ENCODE data around the gene ARF1. TPM values are rescaled to one million over a fixed set of nuclear protein-coding genes. Genes with fewer than 3 reads are reported as not detected.

ARF1 gene
- total and polyA plus RNA-seq, 10 of the 15 experiments (the other 5 are each of a cell fraction or from before 2014, with no cell fraction given) = 48.4 to 508 (median 283) TPM

DNA sequence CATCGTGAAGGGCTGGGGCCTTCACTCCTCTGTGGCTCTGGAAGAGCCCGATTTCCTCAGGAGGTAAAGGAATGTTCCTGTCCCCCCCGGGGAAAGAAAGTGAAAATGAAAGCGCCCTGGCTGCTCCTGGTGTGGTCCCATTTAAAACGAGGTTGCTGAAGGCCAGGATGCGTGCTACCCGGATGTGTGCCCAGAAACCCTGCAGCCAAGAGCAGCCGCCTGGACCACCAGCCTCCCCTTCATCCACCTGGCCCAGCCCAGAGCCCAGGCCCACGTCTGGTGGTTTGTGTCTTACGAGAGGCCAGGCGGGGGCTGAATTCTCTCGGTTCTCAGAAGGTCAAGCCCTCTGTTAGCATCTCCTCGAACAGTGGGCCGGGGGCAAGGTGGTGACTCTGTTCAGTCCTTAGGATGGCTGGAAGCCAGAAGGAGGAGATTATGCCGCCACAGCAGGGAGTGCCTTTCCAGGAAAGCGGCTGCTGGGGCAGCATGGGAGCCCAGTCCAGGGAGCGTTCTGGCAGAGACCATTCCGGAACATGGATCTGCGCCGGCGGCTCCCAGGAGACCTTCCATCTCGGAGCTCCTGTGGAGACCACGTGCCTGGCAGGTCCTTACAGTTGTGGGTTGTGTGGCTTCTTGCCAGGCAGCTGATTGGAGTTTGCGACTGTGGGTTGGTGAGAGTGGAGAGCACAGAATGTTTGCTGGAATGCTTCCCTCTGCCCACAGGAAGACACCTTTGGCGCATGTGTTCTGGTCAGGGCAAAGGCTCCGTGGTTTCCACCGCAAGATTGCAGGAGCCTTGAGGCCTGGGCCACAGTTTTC lies 58.9 kb downstream of the ARF1 start (continued):
- TF ChIP-seq, protein P1, sequence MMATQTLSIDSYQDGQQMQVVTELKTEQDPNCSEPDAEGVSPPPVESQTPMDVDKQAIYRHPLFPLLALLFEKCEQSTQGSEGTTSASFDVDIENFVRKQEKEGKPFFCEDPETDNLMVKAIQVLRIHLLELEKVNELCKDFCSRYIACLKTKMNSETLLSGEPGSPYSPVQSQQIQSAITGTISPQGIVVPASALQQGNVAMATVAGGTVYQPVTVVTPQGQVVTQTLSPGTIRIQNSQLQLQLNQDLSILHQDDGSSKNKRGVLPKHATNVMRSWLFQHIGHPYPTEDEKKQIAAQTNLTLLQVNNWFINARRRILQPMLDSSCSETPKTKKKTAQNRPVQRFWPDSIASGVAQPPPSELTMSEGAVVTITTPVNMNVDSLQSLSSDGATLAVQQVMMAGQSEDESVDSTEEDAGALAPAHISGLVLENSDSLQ (IDR thresholded peaks at IDR 0.05) = no peak
- no peak for TF ChIP-seq MEF2B (IDR thresholded peaks at IDR 0.05; ENCODE audit: partially characterized antibody, poor library complexity, severe bottlenecking)

DNA sequence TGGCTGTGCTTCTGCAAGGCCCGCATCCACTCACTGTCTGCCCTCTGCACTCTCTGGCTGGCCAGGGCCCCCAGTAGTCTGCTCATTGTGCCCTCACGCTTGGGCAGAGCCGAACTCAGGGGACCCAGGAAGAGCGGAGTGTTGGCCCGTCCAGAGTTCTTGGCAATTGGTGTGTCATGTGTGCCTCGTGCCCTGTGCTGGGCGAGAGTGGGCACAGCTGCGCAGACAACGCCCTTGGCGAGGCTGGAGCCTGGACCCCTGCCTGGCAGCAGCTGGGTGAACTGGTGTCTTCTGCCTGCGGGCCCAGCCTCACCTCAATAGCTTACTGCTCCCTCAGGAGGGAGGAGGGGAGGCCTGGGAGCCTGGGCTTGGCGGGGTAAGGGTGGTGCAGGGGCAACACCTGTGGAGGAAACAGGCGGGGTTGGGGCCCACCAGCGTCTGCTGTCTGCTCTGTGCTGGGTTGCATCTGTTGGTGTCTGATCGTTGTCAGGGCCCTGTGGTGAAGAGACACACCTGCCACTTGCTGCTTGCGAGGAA lies 59.7 kb downstream of the ARF1 start:
- Histone ChIP-seq H3K79me2 (ENCODE audit: control insufficient read depth, insufficient read depth, low read length) (peaks cover 56% of the 10 kb centered on the region), H3K4me1 (ENCODE audit: control insufficient read depth, insufficient read depth, low read length) (peaks cover 17% of the 10 kb centered on the region), H3K27ac (ENCODE audit: control insufficient read depth, insufficient read depth) (peak overlapping the region; percentile 96; the same call in 1 of the 2 replicates), H3K4me2 (ENCODE audit: control insufficient read depth, insufficient read depth) (peak overlapping the region; percentile 86), H3K9ac (ENCODE audit: control insufficient read depth, insufficient read depth, low read length) (peak overlapping the region; percentile 95), H3K4me3 (peak overlapping the region; percentile 85), H3K27me3 (replicated peaks in 1 of 2; ENCODE audit: control insufficient read depth in 2 of 2, insufficient read depth in 2 of 2, low read length in 1 of 2) (no peaks in the 10 kb centered on the region), H3K9me3 (replicated peaks; ENCODE audit: control insufficient read depth, insufficient read depth, low read length) (no peaks in the 10 kb centered on the region), H2AFZ (ENCODE audit: control insufficient read depth, low read depth, low read length) (no peak overlapping the region), H4K20me1 (ENCODE audit: control insufficient read depth, insufficient read depth) (peaks cover 6% of the 10 kb centered on the region; the same call in 1 of the 2 replicates), H3K36me3 (ENCODE audit: control insufficient read depth in 2 of 2, insufficient read depth in 2 of 2, low read length in 1 of 2) (peaks cover 4 to 8% of the 10 kb centered on the region in 2 experiments; a peak in 3 of 4 replicates)
- ChIA-PET RAD21 (ENCODE audit: unreplicated experiment) (no interaction called here), POLR2A (interaction anchor here (0.5 to 5.6 kb wide), 2 partner anchors 24 to 189 kb away, joined by 3 to 43 read pairs; partner anchors contain the start of gene IBA57), CTCF (interaction anchor here (0.8 to 2.4 kb wide), 2 partner anchors 12 to 23 kb away, joined by 3 to 18 read pairs; partner anchors contain the start of gene IBA57), SMC1A (ENCODE audit: uncharacterized antibody, unreplicated experiment) (interaction anchor here (1.0 kb wide), 1 partner anchor 334 kb away, joined by 3 read pairs; no protein-coding TSS in a partner anchor)
- WGBS (ENCODE audit: insufficient coverage, insufficient replicate concordance, low lambda C conversion rate, missing lambda C conversion rate) = 71% methylated on average over 16 of the region's 16 CpGs
- in situ Hi-C loops (cut with MboI) = no loop called here
- FAIRE-seq (no peak), DNase-seq (ENCODE audit: low read depth, low spot score) (no peak), ATAC-seq (no peak)
- intact Hi-C loops (cut with micrococcal nuclease; ENCODE audit: unreplicated experiment) = no loop called here
- BruUV-seq (replicated peaks) = no TSS peak
- 0 out of 2 replicates have a peak, but pooled peaks have one; percentile 17 for TF ChIP-seq TCF12 (IDR thresholded peaks at IDR 0.05; ENCODE audit: low read depth, low read length)
- no peak for TF ChIP-seq POLR2AphosphoS5 (IDR thresholded peaks at IDR 0.05; ENCODE audit: low read length)
- TF ChIP-seq, protein P2, sequence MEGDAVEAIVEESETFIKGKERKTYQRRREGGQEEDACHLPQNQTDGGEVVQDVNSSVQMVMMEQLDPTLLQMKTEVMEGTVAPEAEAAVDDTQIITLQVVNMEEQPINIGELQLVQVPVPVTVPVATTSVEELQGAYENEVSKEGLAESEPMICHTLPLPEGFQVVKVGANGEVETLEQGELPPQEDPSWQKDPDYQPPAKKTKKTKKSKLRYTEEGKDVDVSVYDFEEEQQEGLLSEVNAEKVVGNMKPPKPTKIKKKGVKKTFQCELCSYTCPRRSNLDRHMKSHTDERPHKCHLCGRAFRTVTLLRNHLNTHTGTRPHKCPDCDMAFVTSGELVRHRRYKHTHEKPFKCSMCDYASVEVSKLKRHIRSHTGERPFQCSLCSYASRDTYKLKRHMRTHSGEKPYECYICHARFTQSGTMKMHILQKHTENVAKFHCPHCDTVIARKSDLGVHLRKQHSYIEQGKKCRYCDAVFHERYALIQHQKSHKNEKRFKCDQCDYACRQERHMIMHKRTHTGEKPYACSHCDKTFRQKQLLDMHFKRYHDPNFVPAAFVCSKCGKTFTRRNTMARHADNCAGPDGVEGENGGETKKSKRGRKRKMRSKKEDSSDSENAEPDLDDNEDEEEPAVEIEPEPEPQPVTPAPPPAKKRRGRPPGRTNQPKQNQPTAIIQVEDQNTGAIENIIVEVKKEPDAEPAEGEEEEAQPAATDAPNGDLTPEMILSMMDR (IDR thresholded peaks at IDR 0.05 in 2 of 3, conservative IDR thresholded peaks at IDR 0.05 in 1 of 3; ENCODE audit: control insufficient read depth in 2 of 3, extremely low read depth in 1 of 3, insufficient read depth in 1 of 3, low read depth in 3 of 3, low read length in 3 of 3) = no peak

Data from GM12878 (cell line).